H9 (cell line): ENCODE results near the gene NDUFA11. TPM values are rescaled to one million over a fixed set of nuclear protein-coding genes. Genes with fewer than 3 reads are reported as not detected.
A peak's percentile ranks its signal among the peaks of the same experiment; 100 is the strongest.

Source experiments
- DNase-seq: peaks from one replicate; pipeline ENCODE4 v3.0.0-alpha.2; 2017
- H2AFZ ChIP-seq: one replicate; pipeline ENCODE4 v1.6.1; 2013; ENCODE audit warnings: mild to moderate bottlenecking, low read length, control low read depth, moderate library complexity
- H2AK5ac ChIP-seq: 2 replicates; pipeline ENCODE4 v1.6.1; 2013; ENCODE audit warnings: low read length, control low read depth, mixed read lengths; ENCODE audit not compliant: insufficient read length
- H2BK120ac ChIP-seq: one replicate; pipeline ENCODE4 v1.6.1; 2013; ENCODE audit warnings: low read depth, mild to moderate bottlenecking, low read length, control low read depth, inconsistent platforms; ENCODE audit not compliant: poor library complexity, severe bottlenecking
- H2BK12ac ChIP-seq: 2 replicates; pipeline ENCODE4 v1.6.1; 2013; ENCODE audit warnings: low read length, control low read depth, mixed read lengths, low read depth; ENCODE audit not compliant: insufficient read length
- H2BK15ac ChIP-seq: 2 replicates; pipeline ENCODE4 v1.6.1; 2013; ENCODE audit warnings: low read depth, low read length, control low read depth
- H2BK20ac ChIP-seq: one replicate; pipeline ENCODE4 v1.6.1; 2013; ENCODE audit warnings: low read depth, mild to moderate bottlenecking, low read length, control low read depth, inconsistent platforms; ENCODE audit not compliant: poor library complexity, severe bottlenecking
- H2BK5ac ChIP-seq: 2 replicates; pipeline ENCODE4 v1.6.1; 2013; ENCODE audit warnings: low read length, control low read depth, mixed read lengths; ENCODE audit not compliant: insufficient read length
- H3K14ac ChIP-seq: 2 replicates; pipeline ENCODE4 v1.6.1; 2013; ENCODE audit warnings: low read length, control low read depth; ENCODE audit not compliant: insufficient read depth
- H3K18ac ChIP-seq: 2 replicates; pipeline ENCODE4 v1.6.1; 2013; ENCODE audit warnings: low read depth, mild to moderate bottlenecking, mixed read lengths, low read length, control low read depth; ENCODE audit not compliant: insufficient read length
- H3K23ac ChIP-seq: 2 replicates; pipeline ENCODE4 v1.6.1; 2013; ENCODE audit warnings: low read length, control low read depth, mixed read lengths, low read depth; ENCODE audit not compliant: insufficient read length
- H3K23me2 ChIP-seq: 2 replicates; pipeline ENCODE4 v1.6.1; 2013; ENCODE audit warnings: low read depth, mild to moderate bottlenecking, mixed read lengths, low read length, control low read depth; ENCODE audit not compliant: insufficient read length, poor library complexity, severe bottlenecking
- H3K27ac ChIP-seq: 2 replicates; pipeline ENCODE4 v1.5.1; 2013; ENCODE audit warnings: low read length, control low read depth, mixed read lengths, low read depth; ENCODE audit not compliant: insufficient read length
- H3K27me3 ChIP-seq: 2 replicates; pipeline ENCODE4 v1.6.1; 2013; ENCODE audit warnings: low read length, control low read depth, inconsistent platforms; ENCODE audit not compliant: insufficient read depth
- H3K4ac ChIP-seq: 2 replicates; pipeline ENCODE4 v1.6.1; 2013; ENCODE audit warnings: low read depth, mild to moderate bottlenecking, control low read depth, inconsistent platforms, low read length, moderate library complexity
- H3K4me1 ChIP-seq: 2 replicates; pipeline ENCODE4 v1.6.1; 2013; ENCODE audit warnings: low read length, control low read depth, inconsistent platforms; ENCODE audit not compliant: insufficient read depth
- H3K4me2 ChIP-seq: 2 replicates; pipeline ENCODE4 v1.6.1; 2013; ENCODE audit warnings: low read length, control low read depth, mixed read lengths; ENCODE audit not compliant: insufficient read length, insufficient read depth
- H3K56ac ChIP-seq: 2 replicates; pipeline ENCODE4 v1.6.1; 2013; ENCODE audit warnings: low read depth, mild to moderate bottlenecking, mixed read lengths, low read length, control low read depth; ENCODE audit not compliant: insufficient read length
- H3K79me1 ChIP-seq: 2 replicates; pipeline ENCODE4 v1.6.1; 2013; ENCODE audit warnings: low read depth, mild to moderate bottlenecking, moderate library complexity, low read length, control low read depth, inconsistent platforms; ENCODE audit not compliant: insufficient read depth, poor library complexity, severe bottlenecking
- H3K79me2 ChIP-seq: 2 replicates; pipeline ENCODE4 v1.6.1; 2013; ENCODE audit warnings: low read length, control low read depth, inconsistent platforms; ENCODE audit not compliant: insufficient read depth
- H3K9ac ChIP-seq: 2 replicates; pipeline ENCODE4 v1.6.1; 2013; ENCODE audit warnings: low read length, control low read depth, mixed read lengths; ENCODE audit not compliant: insufficient read length; ENCODE audit errors: extremely low read depth
- H3K9me3 ChIP-seq: one replicate; pipeline ENCODE4 v1.6.1; 2013; ENCODE audit warnings: low read depth, low read length, inconsistent platforms; ENCODE audit not compliant: control insufficient read depth
- H3T11ph ChIP-seq: one replicate; pipeline ENCODE4 v1.6.1; 2013; ENCODE audit warnings: mild to moderate bottlenecking, low read length, control low read depth, inconsistent platforms
- H4K20me1 ChIP-seq: one replicate; pipeline ENCODE4 v1.6.1; 2013; ENCODE audit not compliant: control insufficient read depth, insufficient read length, insufficient read depth
- H4K5ac ChIP-seq: 2 replicates; pipeline ENCODE4 v1.6.1; 2013; ENCODE audit warnings: low read depth, mild to moderate bottlenecking, mixed read lengths, low read length, control low read depth; ENCODE audit not compliant: insufficient read length
- H4K8ac ChIP-seq: replicated peaks from 2 replicates; pipeline ENCODE4 v1.6.1; 2013; ENCODE audit warnings: low read length, control low read depth, mixed read lengths, low read depth; ENCODE audit not compliant: insufficient read length
- H4K91ac ChIP-seq: 2 replicates; pipeline ENCODE4 v1.6.1; 2013; ENCODE audit warnings: low read depth, mild to moderate bottlenecking, moderate library complexity, mixed read lengths, low read length, control low read depth; ENCODE audit not compliant: insufficient read length
- H3K27ac Mint-ChIP-seq, 3 experiments: 2 replicates in 2 of 3; 3 replicates in 1 of 3; pipeline ENCODE4 v1.8.0; 2020 to 2021; ENCODE audit warnings: mixed read lengths in 3 of 3, mild to moderate bottlenecking in 1 of 3, moderate library complexity in 1 of 3
- H3K27me3 Mint-ChIP-seq: 2 replicates; pipeline ENCODE4 v1.8.0; 2021; ENCODE audit warnings: low read depth, mild to moderate bottlenecking, moderate library complexity, mixed read lengths
- H3K36me3 Mint-ChIP-seq, 3 experiments: 2 replicates in 2 of 3; 3 replicates in 1 of 3; pipeline ENCODE4 v1.8.0; 2020 to 2021; ENCODE audit warnings: low read depth in 3 of 3, mixed read lengths in 3 of 3; ENCODE audit not compliant: insufficient read depth in 1 of 3
- H3K4me1 Mint-ChIP-seq, 2 experiments: 2 replicates each; pipeline ENCODE4 v1.8.0; 2020; ENCODE audit warnings: mixed read lengths in 2 of 2
- H3K4me3 Mint-ChIP-seq, 2 experiments: 2 replicates in 1 of 2; 3 replicates in 1 of 2; pipeline ENCODE4 v1.8.0; 2020 to 2021; ENCODE audit warnings: mild to moderate bottlenecking in 2 of 2, mixed read lengths in 2 of 2, moderate library complexity in 1 of 2
- H3K9me3 Mint-ChIP-seq, 2 experiments: 2 replicates in 1 of 2; 3 replicates in 1 of 2; pipeline ENCODE4 v1.8.0; 2020; ENCODE audit warnings: mild to moderate bottlenecking in 2 of 2, mixed read lengths in 2 of 2, moderate library complexity in 1 of 2
- CTCF ChIP-seq: fragments of 200-600 bp; sonication (generic); conservative IDR thresholded peaks from 3 replicates; pipeline ENCODE4 v1.8.0; 2021; ENCODE audit warnings: antibody characterized with exemption, mild to moderate bottlenecking
- WGBS: extraction: QIAGEN DNeasy Blood & Tissue Kit; methylation state at CpG from one replicate; pipeline ENCODE4 v1.1.7; 2013; ENCODE audit warnings: missing lambda C conversion rate, low lambda C conversion rate, mixed read lengths; ENCODE audit not compliant: insufficient read length; ENCODE audit errors: extremely low coverage; 5-methylcytosine and 5-hydroxymethylcytosine counted together
- total RNA-seq: library from RNA; stranded (reverse); gene quantifications from 2 replicates; pipeline ENCODE4 v1.2.1, GENCODE V29; 2021

NDUFA11 gene
- total RNA-seq, 1 experiment from 2014 or later, result 282 TPM

- TF ChIP-seq CTCF, result no peak
- Histone ChIP-seq H2BK5ac (no peak overlapping the region), H3K14ac (no peak overlapping the region), H3K4ac (no peak overlapping the region), H2BK20ac (no peak overlapping the region), H3K56ac (no peak overlapping the region), H3K23me2 (no peaks in the 10 kb centered on the region), H3T11ph (no peak overlapping the region), H4K20me1 (no peaks in the 10 kb centered on the region), H3K9ac (no peak overlapping the region), H3K9me3 (no peaks in the 10 kb centered on the region), H4K8ac (no peak overlapping the region), H3K18ac (no peak overlapping the region), H3K79me1 (peaks cover 3% of the 10 kb centered on the region), H3K27ac (no peak overlapping the region), H2AK5ac (no peak overlapping the region), H3K4me1 (peaks cover 30% of the 10 kb centered on the region), H2BK12ac (no peak overlapping the region), H2AFZ (no peak overlapping the region), H3K4me2 (peak overlapping the region; percentile 9), H4K5ac (no peak overlapping the region), H4K91ac (no peak overlapping the region), H2BK15ac (no peak overlapping the region), H2BK120ac (no peak overlapping the region), H3K23ac (no peak overlapping the region), H3K27me3 (no peaks in the 10 kb centered on the region), H3K79me2 (peaks cover 11% of the 10 kb centered on the region; the same call in 1 of the 2 replicates)
- H3K4me1 Mint-ChIP-seq, result peaks cover 92 to 94% of the 10 kb centered on the region in 2 experiments
- H3K36me3 Mint-ChIP-seq, result peaks cover 0 to 13% (median 4%) of the 10 kb centered on the region in 3 experiments; a peak in 6 of 7 replicates
- DNase-seq, result no peak
- H3K9me3 Mint-ChIP-seq, result no peaks in the 10 kb centered on the region
- H3K4me3 Mint-ChIP-seq, result peak overlapping the region in 1 of 2 experiments; percentile 66; a peak in 2 of 5 replicates
- no CpG with 5 or more reads among the region's 5 CpGs for WGBS
- peaks cover 1% of the 10 kb centered on the region; the same call in 1 of the 2 replicates for H3K27me3 Mint-ChIP-seq
- peak overlapping the region; percentile 22 to 85 (median 23); a peak in 6 of 7 replicates for H3K27ac Mint-ChIP-seq
Measured at GRCh38 chr19:5953030-5953589, 49.5 kb upstream of the NDUFA11 start.
